Measurements from ENCODE around the gene CWC25.

Gene CWC25

GRCh38 chr17:38824899-38825761 is at the start of gene CWC25:
TSS of gene CWC25 (minus strand) at chr17:38825321. CDS start at chr17:38825183, 138 bp downstream.
- peak within 1 kb of the TSS; percentile 87 to 99 (median 96) for H3K27ac ChIP-seq

GRCh38 chr17:38873640-38874380 is 48.7 kb upstream of the CWC25 start:
- no peaks in the 10 kb centered on the region for H3K9me3 ChIP-seq (replicated peaks in 1 of 11)
- peak overlapping the region; percentile 87 to 100 (median 97) for H3K4me2 ChIP-seq
- H3K36me3 ChIP-seq: peaks cover 3 to 68% (median 47%) of the 10 kb centered on the region in 11 experiments; a peak in 20 of 22 replicates
- peaks cover 67 to 82% (median 80%) of the 10 kb centered on the region in 11 experiments for H4K20me1 ChIP-seq
- TF ChIP-seq Cebpa-rat (IDR thresholded peaks at IDR 0.05): no peak
- H3K9ac ChIP-seq: peak overlapping the region in 10 of 11 experiments; percentile 19 to 90 (median 38); a peak in 16 of 22 replicates
- no peaks in the 10 kb centered on the region for H3K27me3 ChIP-seq
- peak overlapping the region in 6 of 11 experiments; percentile 11 to 42 (median 30); a peak in 5 of 22 replicates for H3K27ac ChIP-seq
- peaks cover 73 to 79% (median 76%) of the 10 kb centered on the region in 10 experiments for H3K4me1 ChIP-seq
- H3K4me3 ChIP-seq: peak overlapping the region in 2 of 10 experiments; percentile 98 to 99; a peak in 2 of 20 replicates

More at GRCh38 chr17:38824899-38825761, at the start of gene CWC25:
- Histone ChIP-seq H3K9ac (peak within 1 kb of the TSS; percentile 80 to 99 (median 92)), H3K27me3 (no peaks in the 10 kb centered on the region), H3K9me3 (replicated peaks in 1 of 11) (no peaks in the 10 kb centered on the region), H3K36me3 (peaks cover 14 to 35% (median 29%) of the 10 kb centered on the region in 11 experiments), H3K4me3 (peak within 1 kb of the TSS; percentile 71 to 96 (median 92)), H4K20me1 (peaks cover 0 to 47% (median 45%) of the 10 kb centered on the region in 11 experiments; a peak in 18 of 22 replicates), H3K4me2 (peak within 1 kb of the TSS; percentile 86 to 98 (median 93)), H3K4me1 (peaks cover 21 to 28% (median 23%) of the 10 kb centered on the region in 10 experiments)
- TF ChIP-seq Cebpa-rat (IDR thresholded peaks at IDR 0.05): no peak

GRCh38 chr17:38872671-38873385 is 47.7 kb upstream of the CWC25 start:
- Histone ChIP-seq H3K27ac (peak overlapping the region in 10 of 11 experiments; percentile 8 to 96 (median 90); a peak in 14 of 22 replicates), H3K27me3 (no peaks in the 10 kb centered on the region), H4K20me1 (peaks cover 62 to 72% (median 71%) of the 10 kb centered on the region in 11 experiments), H3K9ac (peak overlapping the region; percentile 15 to 96 (median 90); a peak in 16 of 22 replicates), H3K36me3 (peaks cover 0 to 58% (median 37%) of the 10 kb centered on the region in 11 experiments; a peak in 16 of 22 replicates), H3K4me1 (peaks cover 72 to 79% (median 76%) of the 10 kb centered on the region in 10 experiments), H3K4me2 (peak overlapping the region; percentile 87 to 100 (median 97)), H3K4me3 (peak overlapping the region in 7 of 10 experiments; percentile 90 to 99 (median 98); a peak in 10 of 20 replicates), H3K9me3 (replicated peaks in 1 of 11) (no peaks in the 10 kb centered on the region)
- TF ChIP-seq Cebpa-rat (IDR thresholded peaks at IDR 0.05): no peak

GRCh38 chr17:38872027-38872511 is 46.9 kb upstream of the CWC25 start:
- peak overlapping the region; percentile 85 to 96 (median 90); a peak in 21 of 22 replicates for H3K9ac ChIP-seq
- H4K20me1 ChIP-seq: peaks cover 54 to 64% (median 63%) of the 10 kb centered on the region in 11 experiments
- peak overlapping the region; percentile 87 to 100 (median 97) for H3K4me2 ChIP-seq
- H3K4me3 ChIP-seq: peak overlapping the region; percentile 84 to 99 (median 96); a peak in 19 of 20 replicates
- H3K36me3 ChIP-seq: peaks cover 0 to 52% (median 30%) of the 10 kb centered on the region in 11 experiments; a peak in 12 of 22 replicates
- H3K9me3 ChIP-seq (replicated peaks in 1 of 11): no peaks in the 10 kb centered on the region
- H3K27me3 ChIP-seq: no peaks in the 10 kb centered on the region
- peak overlapping the region; percentile 8 to 96 (median 90); a peak in 18 of 22 replicates for H3K27ac ChIP-seq
- peaks cover 68 to 77% (median 72%) of the 10 kb centered on the region in 10 experiments for H3K4me1 ChIP-seq
- no peak for TF ChIP-seq Cebpa-rat (IDR thresholded peaks at IDR 0.05)

GRCh38 chr17:38871247-38872015 is 46.3 kb upstream of the CWC25 start:
- H3K36me3 ChIP-seq: peaks cover 0 to 45% (median 28%) of the 10 kb centered on the region in 11 experiments; a peak in 12 of 22 replicates
- H4K20me1 ChIP-seq: peaks cover 48 to 58% (median 57%) of the 10 kb centered on the region in 11 experiments

GRCh38 chr17:38870259-38871165 is 45.4 kb upstream of the CWC25 start:
- Histone ChIP-seq H3K36me3 (peaks cover 0 to 38% (median 22%) of the 10 kb centered on the region in 11 experiments; a peak in 12 of 22 replicates), H3K9me3 (replicated peaks in 1 of 11) (no peaks in the 10 kb centered on the region), H3K4me3 (peak overlapping the region; percentile 84 to 99 (median 96)), H4K20me1 (peaks cover 39 to 49% (median 48%) of the 10 kb centered on the region in 11 experiments), H3K27ac (peak overlapping the region; percentile 80 to 96 (median 90)), H3K4me2 (peak overlapping the region; percentile 89 to 100 (median 97)), H3K9ac (peak overlapping the region; percentile 85 to 96 (median 90)), H3K27me3 (no peaks in the 10 kb centered on the region), H3K4me1 (peaks cover 52 to 66% (median 58%) of the 10 kb centered on the region in 10 experiments)
- TF ChIP-seq Cebpa-rat (IDR thresholded peaks at IDR 0.05): no peak

More at GRCh38 chr17:38871247-38872015, 46.3 kb upstream of the CWC25 start:
- no peaks in the 10 kb centered on the region for H3K9me3 ChIP-seq (replicated peaks in 1 of 11)
- no peaks in the 10 kb centered on the region for H3K27me3 ChIP-seq
- TF ChIP-seq Cebpa-rat (IDR thresholded peaks at IDR 0.05): no peak
- peaks cover 61 to 75% (median 66%) of the 10 kb centered on the region in 10 experiments for H3K4me1 ChIP-seq
- peak overlapping the region; percentile 40 to 96 (median 90); a peak in 19 of 22 replicates for H3K27ac ChIP-seq
- H3K4me2 ChIP-seq: peak overlapping the region; percentile 87 to 100 (median 97)
- peak overlapping the region; percentile 84 to 99 (median 96) for H3K4me3 ChIP-seq
- H3K9ac ChIP-seq: peak overlapping the region; percentile 85 to 96 (median 90)
